GM18861 (cell line): ENCODE measurements around the gene PAM.

Source experiments
- ATAC-seq: cut with Tn5 transposase; IDR thresholded peaks from one replicate; pipeline ENCODE4 v1.9.1; 2021; ENCODE audit not compliant: unreplicated experiment

Gene PAM

GRCh38 chr5:102856389-102856777 lies 101.3 kb downstream of the PAM start:
- no peak for ATAC-seq

GRCh38 chr5:102857076-102857818 lies 102.1 kb downstream of the PAM start:
- ATAC-seq = no peak

- no peak for ATAC-seq
These were observed 103.1 kb downstream of the PAM start for GRCh38 chr5:102858221-102858620.

GRCh38 chr5:102858808-102859207 lies 103.7 kb downstream of the PAM start:
- no peak for ATAC-seq

DNA sequence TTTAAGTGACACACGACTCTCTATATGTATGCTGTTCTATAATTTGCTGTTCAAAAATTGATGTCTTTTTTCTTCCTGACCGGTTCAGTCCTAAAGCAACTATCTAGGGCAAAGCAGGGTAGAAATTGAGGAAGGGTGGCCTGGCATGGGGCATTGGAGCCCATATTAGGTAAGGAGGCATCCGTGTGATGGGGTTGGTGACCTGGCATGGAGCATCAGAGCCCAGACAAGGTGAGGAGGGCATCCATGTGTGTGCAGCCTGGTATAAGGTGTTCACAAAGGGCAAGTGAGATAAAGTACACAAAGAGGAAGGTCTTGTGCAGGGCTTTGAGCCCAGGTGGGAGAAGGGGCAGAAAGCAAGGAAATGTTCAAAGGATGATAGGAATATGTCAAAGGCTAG lies 104.9 kb downstream of the PAM start:
- no peak for ATAC-seq

GRCh38 chr5:102863058-102863457 lies 108.0 kb downstream of the PAM start:
- no peak for ATAC-seq

DNA sequence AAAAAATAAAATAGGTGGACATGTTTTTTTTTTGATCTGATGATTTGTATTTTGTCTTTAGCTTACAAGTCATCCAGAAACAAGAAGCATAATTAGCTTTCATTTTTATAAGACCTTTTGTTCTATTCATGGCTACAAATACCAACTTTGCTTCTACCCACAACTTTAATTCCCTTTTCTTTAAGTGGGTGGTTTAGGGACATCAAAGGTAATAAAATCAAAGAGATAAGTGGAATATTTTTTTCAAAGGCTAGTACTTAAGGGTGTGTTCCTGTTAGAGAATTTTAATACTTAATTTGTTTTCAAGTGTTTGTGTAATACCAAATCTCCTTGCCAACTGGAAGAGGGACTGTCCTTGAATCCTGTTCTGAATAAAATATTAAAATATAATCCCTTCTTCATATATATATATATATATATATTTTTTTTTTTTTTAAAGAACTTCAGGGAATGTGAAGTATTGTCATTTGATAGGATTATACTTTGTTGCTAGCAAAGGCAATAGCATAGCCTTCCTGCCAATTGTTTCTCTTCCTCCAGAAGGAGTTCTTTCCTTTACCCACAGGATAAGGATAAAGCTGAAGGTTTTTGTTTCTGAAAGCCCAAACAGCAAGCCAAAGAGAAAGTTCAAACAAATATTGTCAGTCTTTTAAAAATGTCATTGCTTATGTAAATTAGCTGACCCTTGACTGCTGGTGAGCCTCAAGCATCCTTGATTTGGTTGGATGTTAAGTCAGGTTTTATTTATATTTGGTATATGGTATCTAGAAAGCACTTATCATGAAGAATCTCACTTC lies 108.9 kb downstream of the PAM start:
- no peak for ATAC-seq

- no peak for ATAC-seq
These were observed 110.0 kb downstream of the PAM start for GRCh38 chr5:102865171-102865509.

- peak; percentile 68 for ATAC-seq
These were observed 110.6 kb downstream of the PAM start for GRCh38 chr5:102865510-102866236.

GRCh38 chr5:102866237-102866600 lies 111.1 kb downstream of the PAM start:
- ATAC-seq = no peak

DNA sequence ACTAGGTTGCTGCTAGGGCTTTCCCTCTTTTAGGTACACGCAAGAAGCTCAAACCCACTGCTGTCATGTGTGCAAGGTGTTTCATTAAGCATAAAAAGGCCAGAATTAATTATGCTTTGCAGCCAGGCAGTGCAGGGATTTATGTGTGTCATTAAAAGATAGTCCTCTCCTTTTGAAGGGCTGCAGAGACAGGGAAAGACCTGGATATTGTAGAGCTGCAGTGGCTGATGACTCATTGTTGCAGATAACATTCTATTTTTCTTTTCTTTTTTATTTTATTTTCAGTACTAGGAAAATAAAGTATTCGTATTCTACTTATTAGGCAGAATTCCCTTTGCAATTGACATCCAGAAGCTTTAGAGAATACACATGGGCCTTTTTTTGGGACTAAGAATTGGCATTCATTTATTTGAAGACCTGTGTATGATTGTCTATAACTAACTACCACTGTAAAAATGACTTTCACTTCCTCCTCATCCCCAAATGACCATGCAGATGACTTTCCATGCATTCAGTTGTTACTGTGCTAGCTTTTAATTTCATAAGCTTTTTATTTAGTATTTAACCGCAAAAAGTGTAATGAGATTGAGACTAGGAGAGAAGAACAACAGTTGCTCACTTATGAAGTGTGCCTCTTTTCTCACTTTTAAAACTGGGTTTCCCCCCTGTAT lies 113.0 kb downstream of the PAM start:
- ATAC-seq = peak; percentile 40

DNA sequence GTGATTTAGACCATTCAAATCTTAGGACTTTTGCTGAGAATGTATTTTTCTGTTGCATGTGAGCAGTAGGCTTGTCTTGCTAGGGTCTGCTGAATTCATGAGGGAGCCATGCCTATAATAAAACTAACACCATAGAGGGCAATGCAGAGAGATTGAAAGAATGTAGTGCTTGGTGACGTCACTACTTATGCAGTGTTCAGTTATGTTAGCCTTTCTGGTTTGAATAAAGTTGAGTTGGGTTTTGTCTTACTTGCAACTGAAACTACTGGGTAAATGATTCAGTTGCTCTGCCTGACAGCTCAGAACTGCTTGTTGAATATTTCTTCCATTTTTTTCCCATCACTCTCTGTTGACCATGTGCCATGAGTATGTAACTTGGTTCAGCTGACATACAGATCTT lies 114.1 kb downstream of the PAM start:
- no peak for ATAC-seq

GRCh38 chr5:102873379-102873932 lies 118.4 kb downstream of the PAM start:
- ATAC-seq = no peak

- ATAC-seq = no peak
These were observed 118.9 kb downstream of the PAM start for GRCh38 chr5:102874054-102874453.

- no peak for ATAC-seq
These were observed 120.6 kb downstream of the PAM start for GRCh38 chr5:102875721-102876123.

- no peak for ATAC-seq
These were observed 121.5 kb downstream of the PAM start for GRCh38 chr5:102876610-102877009.

DNA sequence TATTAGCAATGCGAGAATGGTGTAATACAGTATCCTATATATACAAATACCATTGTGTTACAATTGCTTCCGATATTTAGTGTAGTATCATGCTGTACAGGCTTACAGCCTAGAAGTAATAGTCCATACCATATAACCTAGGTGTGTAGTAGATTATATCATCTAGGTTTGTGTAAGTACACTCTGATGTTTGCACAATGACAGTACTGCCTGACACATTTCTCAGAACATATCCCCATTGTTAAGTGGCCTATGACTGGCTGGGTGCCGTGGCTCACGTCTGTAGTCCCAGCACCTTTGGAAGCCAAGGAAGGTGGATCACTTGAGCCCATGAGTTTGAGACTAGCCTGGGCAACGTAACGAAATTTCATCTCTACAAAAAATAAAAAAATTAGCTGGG lies 124.6 kb downstream of the PAM start:
- no peak for ATAC-seq

DNA sequence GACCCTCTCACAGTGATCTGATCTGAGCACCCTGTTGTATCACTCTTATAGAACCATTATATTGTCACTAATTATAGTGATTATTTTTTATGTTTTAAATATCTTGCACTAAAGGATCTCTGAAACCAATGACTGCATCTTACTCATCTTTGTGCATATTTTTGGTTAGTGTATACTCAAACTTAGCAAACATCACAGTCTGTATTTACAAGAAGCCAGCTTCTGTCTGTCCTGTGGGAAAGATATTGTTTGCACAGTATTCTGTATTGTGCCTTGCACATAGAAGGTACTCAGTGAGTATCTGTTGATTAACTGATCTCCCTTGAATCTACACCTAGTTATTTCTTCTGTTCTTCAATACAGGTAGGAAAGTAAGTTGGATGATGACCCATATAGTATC lies 131.5 kb downstream of the PAM start:
- no peak for ATAC-seq

DNA sequence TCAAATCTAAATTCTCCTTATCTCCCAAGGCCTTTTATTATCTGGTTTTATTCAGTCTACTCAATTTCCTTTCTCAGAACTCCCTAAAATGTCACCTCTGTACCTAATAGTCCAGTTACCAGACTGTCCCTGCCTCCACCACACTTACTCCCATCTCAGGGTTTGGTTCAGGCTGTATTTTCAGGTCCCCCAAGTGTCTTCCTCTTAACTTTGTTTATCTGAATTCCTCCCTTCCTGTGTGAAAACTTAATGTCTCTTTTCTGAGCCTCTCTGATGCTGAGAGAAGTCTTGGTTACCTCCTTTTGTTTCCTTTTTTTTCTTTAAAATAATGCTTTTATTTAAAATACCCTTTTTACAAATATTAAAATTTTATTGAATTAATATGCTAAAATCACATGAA lies 133.4 kb downstream of the PAM start:
- no peak for ATAC-seq

DNA sequence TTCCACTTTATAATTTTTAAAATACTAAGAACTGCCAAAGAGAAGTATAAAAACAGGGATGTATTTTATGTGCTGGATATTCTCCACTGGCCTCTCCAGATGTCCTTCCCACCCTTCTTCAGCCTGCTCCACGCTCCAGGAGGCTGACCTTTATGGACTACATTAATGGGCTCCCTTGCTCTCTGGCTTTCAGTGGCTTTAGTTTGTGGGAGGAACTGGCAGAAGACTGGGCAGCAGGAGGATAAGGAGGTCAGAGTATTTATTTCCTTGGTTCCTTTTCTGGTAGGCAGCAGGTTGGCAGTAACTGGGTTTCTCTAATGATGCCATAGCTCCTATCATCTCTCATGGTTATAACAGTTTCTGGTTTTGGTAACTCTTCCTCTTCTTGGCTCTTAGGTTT lies 133.9 kb downstream of the PAM start:
- ATAC-seq = no peak

GRCh38 chr5:102890133-102890532 lies 135.0 kb downstream of the PAM start:
- no peak for ATAC-seq
